Right lobe of liver (tissue), 6 donors: ENCODE measurements around the gene DOCK10. TPM values are rescaled to one million over a fixed set of nuclear protein-coding genes. Genes with fewer than 3 reads are reported as not detected.

Experiments used
- ATAC-seq, 4 donors: fragments of 200-7000 bp; cut with Tn5 transposase; one replicate each; pipeline ENCODE4 v1.9.1; 2020; ENCODE audit warnings: mild to moderate bottlenecking in 4 of 4, moderate library complexity in 4 of 4
- DNase-seq, 3 donors: peaks; one replicate each; pipeline ENCODE4 v3.0.0-alpha.2; 2020
- H3K27ac ChIP-seq, 3 donors: fragments of 200-600 bp; one replicate each; pipeline ENCODE4 v1.8.0; 2022
- H3K27me3 ChIP-seq, 2 donors: fragments of 200-600 bp; one replicate each; pipeline ENCODE4 v1.8.0; 2022
- H3K36me3 ChIP-seq, 4 donors: fragments of 200-600 bp; sonication (generic) in 1 of 4; one replicate each; pipeline versions ENCODE4 v1.5.1 to v1.8.0; 2017 to 2022; ENCODE audit warnings: control low read depth in 1 of 4
- H3K4me1 ChIP-seq, 4 donors: fragments of 200-600 bp; sonication (generic) in 1 of 4; one replicate each; pipeline versions ENCODE4 v1.5.1 to v1.8.0; 2017 to 2022; ENCODE audit warnings: control low read depth in 1 of 4
- H3K4me3 ChIP-seq, 3 donors: fragments of 200-600 bp; one replicate each; pipeline ENCODE4 v1.8.0; 2022
- H3K9me3 ChIP-seq, 4 donors: fragments of 200-600 bp; sonication (generic) in 1 of 4; one replicate each; pipeline versions ENCODE4 v1.5.1 to v1.8.0; 2017 to 2022; ENCODE audit warnings: control low read depth in 1 of 4
- POLR2A ChIP-seq: fragments of 450-650 bp; IDR thresholded peaks from one replicate; pipeline ENCODE4 v1.6.1; 2017; ENCODE audit warnings: antibody characterized with exemption, mild to moderate bottlenecking
- WGBS: methylation state at CpG from one replicate; pipeline ENCODE4 v1.1.6; 2018; ENCODE audit warnings: low coverage, low lambda C conversion rate; ENCODE audit not compliant: insufficient coverage; ENCODE audit errors: missing lambda C conversion rate; 5-methylcytosine and 5-hydroxymethylcytosine counted together
- intact Hi-C, 2 donors: fragments of 100-400 bp; cut with DNase I; formaldehyde crosslinking; loops; one replicate each; pipeline versions ENCODE4 v1.11.2 to v1.14.1; 2022
- total RNA-seq, 6 experiments: library from RNA; depleted of rRNA in 2 of 6; stranded (reverse); fragments of >200 nt in 2 of 6; fragmentation: NEBNext Ultra II Directional in 3 of 6; extraction: Animal tissue kit (Norgen Biotek cat#: 25700) in 3 of 6; gene quantifications; one replicate each; pipeline versions ENCODE4 v1.1.0 to v1.2.4, GENCODE V29; 2016 to 2023
- TF ChIP-seq, protein P1 (sequence below), 4 donors: fragments of 200-600 bp in 3 of 4; fragments of 450-650 bp in 1 of 4; IDR thresholded peaks; one replicate each; pipeline versions ENCODE4 v1.5.1 to v1.8.0; 2016 to 2022; ENCODE audit warnings: antibody characterized with exemption in 4 of 4, mild to moderate bottlenecking in 2 of 4
- donor health status: DM: no; HTN: yes; CAD: no.
- donor health status: DM: no; HTN: no; CAD: no.
- donor health status: DM: no; HTN: no; CAD: no.
- donor health status: DM: no; HTN: yes; CAD: no.
- donor health status: DM: no; HTN: yes; CAD: no.

Gene DOCK10
- total RNA-seq, 6 experiments from 2014 or later = 5.1 to 10.2 (median 7.1) TPM

- intact Hi-C loops = no loop called here
- Histone ChIP-seq H3K4me3 (no peak overlapping the region), H3K36me3 (no peaks in the 10 kb centered on the region), H3K9me3 (no peaks in the 10 kb centered on the region), H3K27ac (peak overlapping the region in 2 of 3 donors; percentile 68 to 73), H3K4me1 (peaks cover 0 to 38% (median 9%) of the 10 kb centered on the region in 4 donors), H3K27me3 (no peaks in the 10 kb centered on the region)
- WGBS = 25% methylated on average over 3 of the region's 3 CpGs
- DNase-seq = peak in 1 of 3 donors; percentile 52
- TF ChIP-seq, protein P1, sequence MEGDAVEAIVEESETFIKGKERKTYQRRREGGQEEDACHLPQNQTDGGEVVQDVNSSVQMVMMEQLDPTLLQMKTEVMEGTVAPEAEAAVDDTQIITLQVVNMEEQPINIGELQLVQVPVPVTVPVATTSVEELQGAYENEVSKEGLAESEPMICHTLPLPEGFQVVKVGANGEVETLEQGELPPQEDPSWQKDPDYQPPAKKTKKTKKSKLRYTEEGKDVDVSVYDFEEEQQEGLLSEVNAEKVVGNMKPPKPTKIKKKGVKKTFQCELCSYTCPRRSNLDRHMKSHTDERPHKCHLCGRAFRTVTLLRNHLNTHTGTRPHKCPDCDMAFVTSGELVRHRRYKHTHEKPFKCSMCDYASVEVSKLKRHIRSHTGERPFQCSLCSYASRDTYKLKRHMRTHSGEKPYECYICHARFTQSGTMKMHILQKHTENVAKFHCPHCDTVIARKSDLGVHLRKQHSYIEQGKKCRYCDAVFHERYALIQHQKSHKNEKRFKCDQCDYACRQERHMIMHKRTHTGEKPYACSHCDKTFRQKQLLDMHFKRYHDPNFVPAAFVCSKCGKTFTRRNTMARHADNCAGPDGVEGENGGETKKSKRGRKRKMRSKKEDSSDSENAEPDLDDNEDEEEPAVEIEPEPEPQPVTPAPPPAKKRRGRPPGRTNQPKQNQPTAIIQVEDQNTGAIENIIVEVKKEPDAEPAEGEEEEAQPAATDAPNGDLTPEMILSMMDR (IDR thresholded peaks at IDR 0.05) = peak in 1 of 4 donors; percentile 9
- no peak for TF ChIP-seq POLR2A
- ATAC-seq = peak; percentile 69 to 78 (median 72)
Observed at GRCh38 chr2:225017713-225018112, 24.6 kb downstream of the DOCK10 start.

GRCh38 chr2:225017098-225017685, 25.1 kb downstream of the DOCK10 start:
- Histone ChIP-seq H3K27me3 (no peaks in the 10 kb centered on the region), H3K4me3 (peak overlapping the region in 1 of 3 donors; percentile 25), H3K4me1 (peaks cover 0 to 33% (median 7%) of the 10 kb centered on the region in 4 donors), H3K9me3 (no peaks in the 10 kb centered on the region), H3K36me3 (no peaks in the 10 kb centered on the region), H3K27ac (peak overlapping the region; percentile 35 to 73 (median 68))
- 39% methylated on average over 2 of the region's 2 CpGs for WGBS
- no peak for TF ChIP-seq POLR2A
- TF ChIP-seq, protein P1 (IDR thresholded peaks at IDR 0.05) = peak in 1 of 4 donors; percentile 26
- ATAC-seq (peak; percentile 71 to 80 (median 73)), DNase-seq (no peak)
- intact Hi-C loops = no loop called here

GRCh38 chr2:225013425-225014365, 28.6 kb downstream of the DOCK10 start:
- intact Hi-C loops = no loop called here
- DNase-seq = no peak

GRCh38 chr2:225011585-225011984, 30.7 kb downstream of the DOCK10 start:
- Histone ChIP-seq H3K27ac (no peak overlapping the region), H3K4me3 (no peak overlapping the region), H3K36me3 (no peaks in the 10 kb centered on the region), H3K9me3 (no peaks in the 10 kb centered on the region), H3K27me3 (no peaks in the 10 kb centered on the region), H3K4me1 (peaks cover 0 to 2% (median 0%) of the 10 kb centered on the region in 4 donors)
- no peak for TF ChIP-seq POLR2A
- TF ChIP-seq, protein P1 (IDR thresholded peaks at IDR 0.05) = no peak
- 87% methylated on average over 10 of the region's 11 CpGs for WGBS
- no peak for ATAC-seq
- DNase-seq = no peak
- intact Hi-C loops = no loop called here

More at GRCh38 chr2:225013425-225014365, 28.6 kb downstream of the DOCK10 start:
- H3K36me3 ChIP-seq = no peaks in the 10 kb centered on the region
- TF ChIP-seq POLR2A = no peak
- TF ChIP-seq, protein P1 (IDR thresholded peaks at IDR 0.05) = no peak
- no peaks in the 10 kb centered on the region for H3K27me3 ChIP-seq
- no peak overlapping the region for H3K27ac ChIP-seq
- no peak overlapping the region for H3K4me3 ChIP-seq
- no peaks in the 10 kb centered on the region for H3K9me3 ChIP-seq
- 52% methylated on average over 2 of the region's 2 CpGs for WGBS
- peaks cover 0 to 15% (median 3%) of the 10 kb centered on the region in 4 donors for H3K4me1 ChIP-seq
- ATAC-seq = no peak
